A172 (cell line): ENCODE results near the gene AGFG2. TPM values are rescaled to one million over a fixed set of nuclear protein-coding genes. Genes with fewer than 3 reads are reported as not detected.
"Not testable (repeated sequence)": the region's sequence is repeated elsewhere in the genome, so short reads cannot be mapped to it uniquely, and the experiment has no call there.

Source experiments
- DNase-seq: peaks from one replicate; pipeline ENCODE4 v3.0.0-alpha.2; 2015; ENCODE audit warnings: low spot score
- total RNA-seq: library from RNA; depleted of rRNA; stranded (reverse); fragments of >200 nt; shearing (Covaris generic); gene quantifications from 2 replicates; pipeline ENCODE4 v1.2.3, GENCODE V29; 2014; rRNA removed

Gene AGFG2, protein sequence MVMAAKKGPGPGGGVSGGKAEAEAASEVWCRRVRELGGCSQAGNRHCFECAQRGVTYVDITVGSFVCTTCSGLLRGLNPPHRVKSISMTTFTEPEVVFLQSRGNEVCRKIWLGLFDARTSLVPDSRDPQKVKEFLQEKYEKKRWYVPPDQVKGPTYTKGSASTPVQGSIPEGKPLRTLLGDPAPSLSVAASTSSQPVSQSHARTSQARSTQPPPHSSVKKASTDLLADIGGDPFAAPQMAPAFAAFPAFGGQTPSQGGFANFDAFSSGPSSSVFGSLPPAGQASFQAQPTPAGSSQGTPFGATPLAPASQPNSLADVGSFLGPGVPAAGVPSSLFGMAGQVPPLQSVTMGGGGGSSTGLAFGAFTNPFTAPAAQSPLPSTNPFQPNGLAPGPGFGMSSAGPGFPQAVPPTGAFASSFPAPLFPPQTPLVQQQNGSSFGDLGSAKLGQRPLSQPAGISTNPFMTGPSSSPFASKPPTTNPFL
- total RNA-seq, result 6.8 and 8.8 TPM in 2 replicates

DNA sequence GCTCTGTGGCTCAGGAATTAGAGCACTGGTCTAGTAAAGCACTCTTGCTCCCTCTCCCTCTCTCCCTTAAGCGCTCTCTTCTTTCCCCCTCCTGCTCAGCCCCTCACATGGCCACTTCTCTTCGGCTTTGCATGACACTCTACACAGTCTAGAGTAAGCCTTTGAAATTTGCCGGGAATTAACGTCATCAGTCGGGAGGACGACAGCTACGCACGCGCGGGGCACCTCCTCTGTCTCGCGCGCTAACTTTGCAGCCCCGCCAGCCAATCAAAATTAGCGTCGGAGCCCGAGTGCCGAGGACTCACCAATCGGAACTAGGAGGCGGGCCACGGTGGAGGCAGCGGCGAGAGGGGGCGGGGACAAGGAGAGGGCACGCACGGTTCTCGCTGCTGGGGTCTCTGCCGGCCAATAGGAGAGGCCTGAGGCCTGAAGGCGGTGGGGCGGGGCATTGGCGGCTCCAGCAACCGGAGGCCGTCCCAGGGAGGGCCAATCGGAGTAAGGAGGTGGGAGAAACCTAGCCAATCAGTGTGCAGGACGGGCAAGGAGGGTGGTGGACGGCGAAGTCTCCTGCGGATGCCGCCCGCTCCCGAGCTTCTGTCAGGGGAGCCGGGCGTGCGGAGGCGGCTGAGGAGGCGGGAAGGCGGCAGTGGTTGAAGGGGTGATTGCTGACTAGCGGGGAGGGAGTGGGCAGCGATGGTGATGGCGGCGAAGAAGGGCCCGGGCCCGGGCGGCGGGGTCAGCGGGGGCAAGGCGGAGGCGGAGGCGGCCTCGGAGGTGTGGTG is at the start of gene AGFG2:
TSS of gene AGFG2 (plus strand) at position 550 of the 782 bp plus-strand sequence. CDS start at position 694, 144 bp downstream.
- peak; percentile 99 for DNase-seq

DNA sequence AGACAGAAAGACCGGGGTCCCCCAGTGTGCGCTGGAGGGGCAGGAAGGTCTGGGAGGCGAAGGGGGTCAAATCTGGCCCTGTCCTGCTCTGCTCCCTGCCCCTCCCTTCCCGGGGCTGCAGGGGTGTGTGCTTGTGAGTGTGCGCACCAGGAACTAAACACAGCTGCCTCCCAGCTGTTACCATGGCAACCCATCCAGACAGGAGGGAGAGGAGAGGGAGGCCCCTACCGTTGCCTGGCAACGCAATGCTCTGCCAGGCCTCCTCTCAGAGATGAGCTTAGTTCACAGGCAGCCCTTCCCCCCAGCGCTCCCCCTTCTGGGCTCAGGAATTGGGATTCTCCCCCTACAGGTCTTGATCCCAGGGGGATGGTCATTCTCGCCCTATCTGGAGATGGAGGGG is 49.2 kb upstream of the AGFG2 start:
- peak; percentile 83 for DNase-seq

DNA sequence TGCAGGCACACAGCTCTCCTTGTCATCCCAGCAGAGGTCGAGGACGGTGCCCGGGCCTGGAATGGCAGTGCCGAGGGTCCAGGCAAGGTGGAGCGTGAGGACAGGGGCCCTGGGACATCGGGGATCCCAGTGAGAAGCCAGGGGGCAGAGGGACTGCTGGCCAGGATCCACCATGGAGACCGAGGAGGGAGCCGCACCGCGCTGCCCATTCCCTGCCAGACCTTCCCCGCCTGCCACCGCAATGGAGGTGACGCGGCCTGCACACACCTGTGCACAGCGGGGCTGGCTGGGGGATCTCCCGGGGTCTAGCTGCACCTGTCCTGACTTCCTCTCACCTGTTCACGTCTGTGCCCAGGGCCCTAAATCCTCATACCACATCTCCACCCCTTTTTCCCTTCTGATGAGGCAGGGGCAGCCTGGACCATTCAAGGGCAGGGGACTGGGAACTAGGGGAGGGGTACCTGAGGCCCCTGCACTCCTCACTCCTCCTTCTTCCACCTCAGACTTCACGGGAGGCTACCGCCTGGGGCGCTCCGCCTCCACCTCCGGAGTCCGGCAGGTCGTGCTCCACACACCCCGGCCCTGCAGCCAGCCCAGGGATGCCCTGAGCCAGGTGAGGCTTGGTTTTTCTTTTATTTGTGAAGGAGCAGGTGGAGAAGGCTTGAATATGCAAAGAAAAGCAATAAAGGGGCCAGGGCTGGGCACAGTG is 48.4 kb upstream of the AGFG2 start:
- DNase-seq, result no peak

DNA sequence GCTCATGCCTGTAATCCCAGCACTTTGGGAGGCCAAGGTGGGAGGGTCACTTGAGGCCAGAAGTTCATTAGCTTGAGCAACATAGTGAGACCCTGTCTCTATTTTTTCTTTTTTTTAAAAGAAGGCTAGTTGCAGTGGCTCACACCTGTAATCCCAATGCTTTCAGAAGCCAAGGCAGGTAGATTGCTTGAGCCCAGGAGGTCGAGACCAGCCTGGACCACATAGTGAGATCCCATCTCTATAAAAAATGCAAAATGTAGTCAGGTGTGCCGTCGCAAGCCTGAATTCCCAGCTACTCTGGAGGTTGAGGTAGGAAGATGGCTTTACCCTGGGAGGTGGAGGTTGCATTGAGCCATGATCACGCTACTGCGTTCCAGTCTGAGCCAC is 47.8 kb upstream of the AGFG2 start:
- no peak for DNase-seq

DNA sequence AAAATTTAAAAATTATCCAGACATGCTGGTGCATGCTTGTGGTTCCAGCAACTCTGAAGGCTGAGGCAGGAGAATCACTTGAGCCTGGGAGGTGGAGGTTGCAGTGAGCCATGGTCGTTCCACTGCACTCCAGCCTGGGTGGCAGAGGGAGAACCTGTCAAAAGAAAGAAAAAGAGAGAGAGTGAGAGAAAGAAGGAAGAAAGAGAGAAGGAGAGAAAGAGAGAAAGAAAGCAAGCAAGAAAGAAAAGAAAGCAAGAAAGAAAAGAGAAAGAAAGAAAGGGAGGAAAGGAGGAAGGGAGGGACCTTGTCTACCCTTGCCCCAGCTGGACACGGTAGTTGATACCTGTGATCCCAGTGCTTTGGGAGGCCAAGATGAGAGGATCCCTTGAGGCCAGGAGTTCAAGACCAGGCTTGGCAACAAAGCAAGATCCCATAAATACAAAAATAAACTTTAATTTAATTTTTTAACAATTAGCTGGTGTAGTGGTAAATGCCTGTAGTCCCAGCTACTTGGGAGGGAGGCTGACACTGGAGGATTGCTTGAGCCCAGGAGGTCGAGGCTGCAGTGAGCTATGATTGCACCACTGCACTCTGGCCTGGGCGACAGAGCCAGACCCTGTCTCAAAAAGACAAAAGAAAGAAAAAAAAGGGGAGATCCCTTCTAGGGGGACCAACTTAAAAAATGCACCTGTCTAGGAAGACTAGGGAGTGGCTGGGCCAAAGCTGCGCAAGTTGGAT is 46.1 kb upstream of the AGFG2 start:
- no peak for DNase-seq

DNA sequence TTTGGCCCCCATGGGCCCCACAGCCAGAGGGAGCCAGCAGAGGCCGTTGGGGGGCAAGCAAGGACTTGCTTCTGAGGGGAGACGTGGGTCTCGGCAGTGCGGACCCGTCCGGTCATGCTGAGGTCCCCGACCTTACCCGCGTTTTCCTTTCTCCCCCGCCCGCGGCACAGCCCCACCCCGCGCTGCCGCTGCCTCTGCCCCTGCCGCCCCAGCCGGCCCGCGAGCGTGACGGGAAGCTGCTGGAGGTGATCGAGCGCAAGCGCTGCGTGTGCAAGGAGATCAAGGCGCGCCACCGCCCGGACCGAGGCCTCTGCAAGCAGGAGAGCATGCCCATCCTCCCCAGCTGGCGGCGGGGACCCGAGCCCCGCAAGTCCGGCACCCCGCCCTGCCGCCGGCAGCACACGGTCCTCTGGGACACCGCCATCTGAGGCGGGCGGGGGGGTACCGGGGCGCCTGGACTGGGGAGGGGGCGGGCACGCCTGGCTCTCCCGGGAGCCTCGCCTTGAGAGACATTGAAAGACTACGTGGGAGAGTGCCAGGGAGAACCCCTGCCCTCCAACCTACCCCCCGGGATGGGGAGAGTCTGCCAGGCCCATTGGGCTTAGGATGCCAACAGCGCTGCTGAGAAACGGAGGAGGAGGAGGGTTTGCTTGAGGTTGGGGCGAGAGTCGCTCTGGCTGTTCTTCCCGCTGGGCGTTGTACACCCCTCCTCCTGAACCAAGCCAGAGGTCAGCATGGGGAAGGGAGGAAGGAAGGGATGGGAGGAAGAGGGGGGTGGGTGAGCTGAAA is 45.3 kb upstream of the AGFG2 start:
- no peak for DNase-seq

DNA sequence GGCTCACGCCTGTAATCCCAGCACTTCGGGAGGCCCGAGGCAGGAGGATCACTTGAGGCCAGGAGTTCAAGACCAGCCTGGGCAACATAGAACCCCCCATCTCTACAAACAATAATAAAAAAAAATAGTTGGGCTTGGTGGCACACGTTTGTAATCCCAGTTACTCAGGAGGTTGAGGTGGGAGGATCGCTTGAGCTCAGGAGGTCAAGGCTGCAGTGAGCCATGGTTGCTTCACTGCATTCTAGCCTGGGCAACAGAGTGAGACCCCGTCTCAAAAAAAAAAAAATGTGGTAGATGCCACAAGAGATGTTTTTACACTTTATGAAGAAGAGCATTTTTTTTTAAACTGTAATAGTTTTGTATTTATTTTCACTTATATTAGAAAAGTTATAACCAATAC is 42.5 kb upstream of the AGFG2 start:
- no peak for DNase-seq

DNA sequence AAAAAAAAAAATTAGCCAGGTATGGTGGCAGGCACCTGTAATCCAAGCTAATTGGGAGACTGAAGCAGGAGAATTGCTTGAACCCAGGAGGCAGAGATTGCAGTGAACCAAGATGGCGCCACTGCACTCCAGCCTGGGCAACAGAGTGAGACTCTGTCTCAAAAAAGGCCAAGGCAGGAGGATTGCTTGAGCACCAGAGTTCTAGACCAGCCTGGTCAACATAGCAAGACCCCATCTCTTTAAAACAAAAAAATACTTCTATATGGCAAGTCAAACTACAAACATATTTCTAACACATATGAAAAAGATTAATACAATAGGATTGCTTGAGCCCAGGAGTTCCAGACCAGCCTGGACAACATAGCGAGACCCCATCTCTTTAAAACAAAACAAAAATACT is 38.3 kb upstream of the AGFG2 start:
- not testable (repeated sequence) for DNase-seq

DNA sequence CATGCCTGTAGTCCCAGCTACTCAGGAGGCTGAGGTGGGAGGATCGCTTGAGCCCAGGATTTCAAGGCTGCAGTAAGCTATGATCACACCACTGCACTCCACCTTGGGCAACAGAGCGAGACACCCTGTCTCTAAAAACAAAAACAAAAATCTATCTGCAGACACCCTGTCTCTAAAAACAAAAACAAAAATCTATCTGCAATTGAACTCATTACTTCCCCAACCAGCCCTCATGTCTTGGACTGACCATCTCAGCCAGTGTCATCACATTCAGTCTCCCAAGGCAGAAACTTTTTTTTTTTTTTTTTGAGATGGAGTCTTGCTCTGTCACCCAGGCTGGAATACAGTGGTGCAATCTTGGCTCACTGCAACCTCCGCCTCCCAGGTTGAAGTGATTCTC is 35.0 kb upstream of the AGFG2 start:
- not testable (repeated sequence) for DNase-seq

DNA sequence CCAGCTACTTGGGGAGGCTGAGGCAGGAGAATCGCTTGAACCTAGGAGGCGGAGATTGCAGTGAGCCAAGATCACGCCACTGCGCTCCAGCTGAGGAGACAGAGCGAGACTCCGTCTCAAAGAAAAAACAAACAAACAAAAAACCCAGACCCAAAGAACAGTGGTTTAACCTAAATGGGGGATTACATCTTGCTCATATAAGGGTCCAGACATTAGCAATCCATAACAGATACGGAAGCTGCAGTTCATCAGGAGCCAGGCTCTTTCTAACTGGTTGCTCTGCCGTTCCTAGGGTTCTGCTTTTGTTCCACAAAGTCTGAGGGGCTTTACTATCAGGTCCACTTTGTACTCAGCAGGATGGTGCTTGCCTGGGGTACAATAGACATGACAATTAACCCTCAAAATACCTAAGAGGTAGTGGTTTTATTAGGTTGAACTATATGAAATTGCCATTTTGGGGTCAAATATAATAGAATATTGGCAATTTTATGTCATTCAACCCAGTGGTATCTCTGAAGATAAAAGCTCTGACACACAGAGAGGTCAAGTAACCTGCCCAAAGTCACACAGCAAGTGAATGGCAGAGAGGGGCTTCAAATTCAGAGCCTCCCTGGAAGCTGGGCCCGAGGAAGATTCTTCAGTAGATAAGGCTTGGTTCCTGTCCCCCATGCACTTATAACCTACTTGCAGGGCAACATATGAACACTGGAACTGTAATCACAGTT is 34.0 kb upstream of the AGFG2 start:
- no peak for DNase-seq

DNA sequence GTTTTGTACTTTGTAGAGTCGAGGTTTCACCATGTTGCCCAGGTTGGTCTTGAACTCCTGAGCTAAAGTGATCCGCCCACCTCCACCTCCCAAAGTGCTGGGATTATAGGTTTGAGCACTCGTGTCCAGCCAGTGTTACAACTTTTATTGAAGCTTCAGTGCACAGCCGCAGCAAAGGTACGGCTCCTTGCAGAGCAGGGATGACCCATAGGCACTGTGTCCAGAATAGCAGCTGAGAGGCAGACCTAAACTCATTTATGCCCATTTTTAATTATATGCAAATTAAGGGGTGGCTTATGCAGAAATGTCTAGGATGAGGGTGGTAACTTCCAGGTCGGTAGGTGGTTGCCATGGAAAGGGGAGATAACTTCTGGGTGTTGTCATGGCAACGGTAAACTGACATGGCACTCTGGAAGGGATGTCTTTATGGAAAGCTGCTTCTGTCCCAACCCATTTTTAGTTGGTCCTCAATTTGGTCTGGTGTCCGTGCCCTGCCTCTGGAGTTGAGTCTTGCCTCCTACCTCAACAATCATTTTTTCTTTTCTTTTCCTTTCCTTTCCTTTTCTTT is 32.6 kb upstream of the AGFG2 start:
- DNase-seq, result no peak

DNA sequence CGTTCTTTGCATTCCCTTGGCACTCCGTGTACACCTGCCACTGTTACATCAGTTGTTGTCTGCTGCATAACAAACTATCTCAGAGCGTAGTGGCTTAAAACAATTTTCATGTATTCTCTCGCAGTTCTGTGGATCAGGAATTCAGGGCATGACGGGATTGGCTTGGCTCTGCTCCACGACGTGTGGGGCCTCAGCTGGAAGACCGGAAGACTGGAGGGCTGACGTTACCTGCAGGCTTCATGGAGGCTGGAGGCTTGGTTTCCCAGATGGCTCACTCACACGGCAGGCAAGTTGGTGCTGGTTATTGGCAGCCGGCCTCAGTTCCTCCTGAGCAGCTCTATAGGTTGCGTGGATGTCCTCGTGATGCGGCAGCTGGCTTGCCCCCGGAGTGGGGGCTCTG is 29.8 kb upstream of the AGFG2 start:
- peak; percentile 51 for DNase-seq

DNA sequence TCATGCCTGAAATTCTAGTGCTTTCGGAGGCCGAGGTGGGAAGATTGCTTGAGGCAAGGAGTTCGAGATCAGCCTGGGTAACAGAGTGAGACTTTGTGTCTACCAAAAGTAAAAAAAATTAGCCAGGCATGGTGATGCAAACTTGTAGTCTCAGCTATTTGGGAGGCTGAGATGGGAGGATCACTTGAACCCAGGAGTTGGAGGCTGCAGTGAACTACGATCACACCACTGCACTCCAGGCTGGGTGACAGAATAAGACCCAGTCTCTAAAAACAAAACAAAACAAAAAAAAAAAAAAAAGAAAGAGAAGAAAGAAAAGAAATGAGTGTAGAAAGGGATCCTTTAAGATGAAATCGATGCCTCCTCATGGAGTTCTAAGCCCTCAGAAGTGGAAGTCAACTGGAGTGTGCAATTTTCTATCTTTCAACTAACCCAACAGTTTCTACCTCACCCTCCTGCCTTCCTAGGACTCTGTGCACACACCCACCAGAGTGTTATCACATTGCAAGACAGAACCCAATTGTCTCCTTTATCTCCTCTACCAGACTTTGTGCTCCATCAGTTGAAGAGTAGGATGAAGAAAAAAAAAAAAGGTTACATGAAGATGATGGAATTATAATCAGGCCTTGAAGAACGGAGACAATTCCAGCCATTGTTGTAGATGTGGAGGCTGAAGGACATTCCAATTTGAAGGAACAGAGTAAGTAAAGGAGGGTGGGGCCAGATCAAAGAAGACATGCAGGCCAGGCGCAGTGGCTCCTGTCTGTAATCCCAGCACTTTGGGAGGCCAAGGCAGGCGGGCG is 28.4 kb upstream of the AGFG2 start:
- DNase-seq, result no peak

DNA sequence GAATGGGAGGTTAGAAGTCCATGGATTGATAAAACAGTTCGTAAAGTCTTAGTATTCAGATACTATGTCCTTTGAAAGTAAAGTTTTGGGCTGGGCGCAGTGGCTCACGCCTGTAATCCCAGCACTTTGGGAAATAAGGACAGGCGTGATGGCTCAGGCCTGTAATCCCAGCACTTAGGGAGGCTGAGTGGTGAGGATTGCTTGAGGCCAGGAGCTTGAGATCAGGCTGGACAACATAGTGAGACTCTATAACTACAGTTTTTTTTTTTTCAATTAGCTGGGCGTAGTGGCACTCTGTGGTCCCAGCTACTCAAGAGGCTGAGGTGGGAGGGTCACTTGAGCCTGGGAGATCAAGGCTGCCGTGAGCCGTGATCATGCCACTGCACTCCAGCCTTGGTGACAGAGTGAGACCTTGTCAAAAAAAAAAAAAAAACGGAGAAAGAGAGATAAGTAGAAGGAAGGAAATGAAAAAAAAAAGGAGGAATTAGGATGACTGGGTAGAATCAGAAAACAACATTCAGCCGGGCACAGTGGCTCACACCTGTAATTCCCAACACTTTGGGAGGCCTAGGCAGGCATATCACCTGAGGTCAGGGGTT is 25.7 kb upstream of the AGFG2 start:
- DNase-seq, result no peak

DNA sequence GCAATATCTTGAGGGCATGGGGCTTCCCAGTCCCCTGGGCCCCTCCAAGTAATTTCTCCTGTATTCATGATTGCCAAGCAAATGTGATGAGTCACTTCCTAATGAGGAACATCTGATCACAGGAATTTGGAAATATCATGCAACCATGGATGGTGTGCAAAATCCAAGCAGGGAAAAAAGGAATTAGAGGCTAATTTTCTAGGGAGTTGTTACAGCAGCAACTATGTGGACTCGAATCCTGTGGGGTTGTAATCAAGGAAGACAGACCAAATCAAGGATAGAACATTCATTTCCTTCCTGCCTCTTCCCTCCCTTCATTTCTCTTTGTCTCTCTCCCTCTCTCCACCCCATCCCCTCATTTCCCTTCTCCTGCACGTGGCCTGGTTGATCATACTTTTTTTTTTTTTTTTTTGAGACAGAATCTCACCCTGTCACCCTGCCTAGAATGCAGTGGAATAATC is 23.9 kb upstream of the AGFG2 start:
- DNase-seq, result peak; percentile 49

DNA sequence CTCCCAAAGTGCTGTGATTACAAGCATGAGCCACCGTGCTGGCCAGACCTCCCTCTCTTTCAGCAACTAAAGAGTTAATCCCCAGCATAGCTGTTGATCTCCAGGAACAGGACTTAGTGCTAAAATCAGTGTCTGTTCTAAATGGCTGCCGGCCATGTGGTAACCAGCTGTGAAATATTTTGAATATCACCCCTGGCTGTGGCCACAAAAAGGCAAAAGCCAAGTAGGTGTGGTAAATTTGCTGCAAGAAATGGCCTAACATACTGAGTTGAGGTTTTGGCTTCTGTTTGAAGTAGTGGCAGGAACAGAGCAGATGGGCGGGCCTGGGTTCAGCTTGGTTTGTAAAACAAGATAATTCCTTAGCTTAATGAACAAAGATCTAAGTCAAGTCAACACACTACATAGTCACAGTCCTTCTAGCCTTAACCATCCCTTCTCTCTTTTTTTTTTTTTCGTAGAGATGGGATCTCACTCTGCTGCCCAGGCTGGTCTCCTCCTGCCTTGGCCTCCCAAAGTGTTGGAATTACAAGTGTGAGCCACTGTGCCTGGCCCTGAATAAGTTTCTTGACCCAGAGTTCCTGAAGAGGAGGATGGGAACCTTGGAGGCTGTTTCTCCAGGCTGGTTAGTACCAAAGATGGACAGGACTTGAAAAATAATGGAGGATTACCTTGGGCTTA is 22.7 kb upstream of the AGFG2 start:
- peak; percentile 95 for DNase-seq

DNA sequence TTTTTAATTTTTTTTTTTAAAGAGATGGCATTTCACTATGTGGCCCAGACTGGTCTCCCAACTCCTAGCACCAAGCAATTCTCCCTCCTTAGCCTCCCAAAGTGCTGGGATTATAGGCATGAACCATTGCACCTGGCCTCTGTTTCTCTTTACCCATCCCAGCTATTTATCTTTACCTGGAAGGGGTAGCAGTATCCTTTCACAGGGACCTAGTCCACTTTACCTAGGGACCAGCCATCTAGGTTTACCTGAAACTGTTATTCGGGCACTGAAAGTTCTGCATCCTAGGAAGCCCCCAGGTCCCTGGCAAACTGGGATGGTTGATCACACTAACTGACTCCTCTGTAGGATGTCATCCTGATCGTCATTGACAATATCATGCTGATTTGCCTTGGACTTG is 21.7 kb upstream of the AGFG2 start:
- no peak for DNase-seq

DNA sequence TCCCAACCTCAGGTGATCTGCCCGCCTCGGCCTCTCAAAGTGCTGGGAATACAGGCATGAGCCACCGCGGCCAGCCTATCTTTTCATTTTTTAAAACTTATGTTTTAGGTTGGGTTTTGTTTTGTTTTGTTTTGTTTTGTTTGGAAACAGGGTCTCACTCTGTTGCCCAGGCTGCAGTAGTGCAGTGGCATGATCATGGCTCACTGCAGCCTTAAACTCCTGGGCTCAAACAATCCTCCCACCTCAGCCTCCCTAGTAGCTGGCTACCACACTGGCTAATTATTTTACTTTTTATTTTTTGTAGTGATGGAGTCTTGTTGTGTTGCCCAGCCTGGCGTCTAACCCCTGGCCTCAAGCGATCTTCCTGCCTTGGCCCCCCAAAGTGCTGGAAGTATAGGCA is 19.4 kb upstream of the AGFG2 start:
- DNase-seq, result no peak
